CD4-positive, alpha-beta T cell treated with Interleukin-15 for 1 hour (primary cell): Measurements from ENCODE around the gene ARMH4.

Experiments used
- DNase-seq: peaks from one replicate; pipeline ENCODE4 v3.0.0-alpha.2; 2020

The ARMH4 gene, protein sequence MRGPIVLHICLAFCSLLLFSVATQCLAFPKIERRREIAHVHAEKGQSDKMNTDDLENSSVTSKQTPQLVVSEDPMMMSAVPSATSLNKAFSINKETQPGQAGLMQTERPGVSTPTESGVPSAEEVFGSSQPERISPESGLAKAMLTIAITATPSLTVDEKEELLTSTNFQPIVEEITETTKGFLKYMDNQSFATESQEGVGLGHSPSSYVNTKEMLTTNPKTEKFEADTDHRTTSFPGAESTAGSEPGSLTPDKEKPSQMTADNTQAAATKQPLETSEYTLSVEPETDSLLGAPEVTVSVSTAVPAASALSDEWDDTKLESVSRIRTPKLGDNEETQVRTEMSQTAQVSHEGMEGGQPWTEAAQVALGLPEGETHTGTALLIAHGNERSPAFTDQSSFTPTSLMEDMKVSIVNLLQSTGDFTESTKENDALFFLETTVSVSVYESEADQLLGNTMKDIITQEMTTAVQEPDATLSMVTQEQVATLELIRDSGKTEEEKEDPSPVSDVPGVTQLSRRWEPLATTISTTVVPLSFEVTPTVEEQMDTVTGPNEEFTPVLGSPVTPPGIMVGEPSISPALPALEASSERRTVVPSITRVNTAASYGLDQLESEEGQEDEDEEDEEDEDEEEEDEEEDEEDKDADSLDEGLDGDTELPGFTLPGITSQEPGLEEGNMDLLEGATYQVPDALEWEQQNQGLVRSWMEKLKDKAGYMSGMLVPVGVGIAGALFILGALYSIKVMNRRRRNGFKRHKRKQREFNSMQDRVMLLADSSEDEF

DNA sequence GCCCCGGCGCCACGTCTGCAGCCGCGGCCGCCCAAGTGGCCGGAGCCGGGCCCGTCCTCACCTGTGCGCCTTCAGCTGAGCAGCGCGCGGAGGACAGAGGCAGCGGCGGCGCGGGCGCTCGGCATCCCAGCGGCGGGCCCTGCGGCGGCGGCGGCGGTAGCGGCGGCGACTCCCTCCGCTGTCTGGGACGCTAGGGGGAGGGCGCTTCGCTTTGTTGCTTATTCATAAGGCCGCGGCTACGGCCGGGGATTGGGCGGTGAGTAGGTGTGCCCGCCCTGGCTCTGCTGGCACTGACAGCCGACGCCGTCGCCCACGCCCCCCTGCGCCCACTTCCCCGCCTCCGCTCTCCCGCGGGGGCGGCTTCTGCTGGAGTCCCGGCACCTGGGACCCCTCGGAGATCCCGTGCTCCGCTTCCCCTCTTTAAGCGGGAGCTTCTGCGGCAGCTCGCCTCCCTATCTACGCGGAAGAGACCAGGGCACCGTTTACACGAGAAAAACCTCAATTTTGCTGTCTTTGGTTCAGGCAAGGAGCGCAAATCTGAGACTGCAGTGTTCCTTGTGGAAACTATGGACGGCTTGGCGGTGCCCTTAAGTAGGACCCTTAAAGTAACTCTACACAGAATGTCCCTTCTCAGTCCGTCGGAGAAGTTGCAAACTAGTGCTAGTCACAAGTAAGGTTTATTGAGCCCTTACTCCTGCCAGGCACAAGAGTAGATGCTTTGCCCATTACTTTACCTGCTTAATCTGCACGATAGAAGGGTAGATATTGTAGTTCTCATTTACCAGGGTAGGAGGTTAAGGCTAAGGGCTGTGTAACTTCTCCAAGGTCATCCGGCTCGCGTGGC, at the start of gene ARMH4:
TSS of gene ARMH4 (minus strand) at position 200 of the 844 bp plus-strand sequence. CDS start 12,855 bp downstream, outside the sequence.
- peak; percentile 64 for DNase-seq

DNA sequence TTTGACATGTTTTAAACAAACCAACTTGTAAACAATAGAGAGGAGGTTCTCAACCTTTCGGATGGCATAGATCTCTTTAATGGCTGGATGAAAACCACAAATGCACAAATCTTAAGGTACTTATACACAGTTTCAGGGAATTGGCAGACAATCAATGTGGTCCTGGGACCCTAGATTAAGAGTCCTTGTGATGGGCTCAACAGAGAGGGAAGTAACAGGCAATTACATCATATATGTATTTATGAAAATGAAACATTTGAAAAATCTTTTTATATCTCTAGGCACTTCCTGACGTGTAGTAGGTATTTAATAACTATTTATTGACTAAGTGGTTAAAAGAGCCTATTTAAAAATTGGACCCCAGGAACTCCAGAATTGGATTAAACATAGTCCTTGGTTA, 48.8 kb upstream of the ARMH4 start:
- DNase-seq: no peak

- no peak for DNase-seq
These were observed 48.4 kb upstream of the ARMH4 start for GRCh38 chr14:58200480-58200841.

- DNase-seq: peak; percentile 82
These were observed 47.9 kb upstream of the ARMH4 start, which contains the start of gene ACTR10 for GRCh38 chr14:58199726-58200479. Gene ACTR10 (plus strand): TSS chr14:58200149. CDS start chr14:58200218, 69 bp downstream.

DNA sequence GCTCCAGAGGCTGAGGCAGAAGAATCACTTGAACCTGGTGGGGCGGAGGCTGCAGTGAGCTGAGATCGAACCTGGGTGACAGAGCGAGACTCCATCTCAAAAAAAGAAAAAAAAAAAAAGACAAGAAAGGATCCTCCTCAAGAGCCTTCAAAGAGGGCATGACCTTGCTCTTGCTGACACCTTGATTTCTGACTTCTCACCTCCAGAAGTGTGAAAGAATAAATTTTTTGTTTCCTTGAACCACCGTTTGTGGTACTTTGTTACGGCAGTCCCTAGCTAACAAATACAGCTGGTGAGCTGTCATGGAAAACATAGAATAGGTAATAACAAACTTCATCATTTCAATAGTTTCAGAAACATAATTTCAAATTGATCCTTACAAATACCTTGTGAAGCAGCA, 46.1 kb upstream of the ARMH4 start:
- no peak for DNase-seq

DNA sequence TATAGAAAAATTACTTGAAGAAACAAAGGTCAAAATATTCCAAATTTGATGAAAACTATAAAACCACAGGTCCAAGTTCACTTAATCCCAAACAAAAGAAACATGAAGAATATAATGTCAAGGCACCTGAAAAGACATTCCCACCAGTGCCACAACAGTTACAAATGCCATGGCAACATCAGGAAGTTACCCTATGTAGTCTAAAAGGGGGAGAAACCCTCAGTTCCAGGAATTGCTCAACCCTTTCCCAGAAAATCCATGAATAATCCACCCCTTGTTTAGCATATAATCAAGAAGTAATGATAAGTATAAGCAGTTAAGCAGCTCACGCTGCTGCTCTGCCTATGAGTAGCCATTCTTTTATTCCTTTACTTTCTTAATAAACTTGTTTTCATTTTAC, 44.2 kb upstream of the ARMH4 start:
- no peak for DNase-seq

- no peak for DNase-seq
These were observed 41.5 kb upstream of the ARMH4 start for GRCh38 chr14:58193542-58193941.

GRCh38 chr14:58191763-58192601, 40.0 kb upstream of the ARMH4 start:
- no peak for DNase-seq

GRCh38 chr14:58189176-58189575, 37.2 kb upstream of the ARMH4 start:
- no peak for DNase-seq

GRCh38 chr14:58177125-58177524, 25.1 kb upstream of the ARMH4 start:
- DNase-seq: no peak

- DNase-seq: peak; percentile 36
These were observed 19.1 kb upstream of the ARMH4 start for GRCh38 chr14:58171090-58171489.

GRCh38 chr14:58167891-58168290, 15.9 kb upstream of the ARMH4 start:
- DNase-seq: no peak

GRCh38 chr14:58167057-58167456, 15.0 kb upstream of the ARMH4 start:
- DNase-seq: no peak

DNA sequence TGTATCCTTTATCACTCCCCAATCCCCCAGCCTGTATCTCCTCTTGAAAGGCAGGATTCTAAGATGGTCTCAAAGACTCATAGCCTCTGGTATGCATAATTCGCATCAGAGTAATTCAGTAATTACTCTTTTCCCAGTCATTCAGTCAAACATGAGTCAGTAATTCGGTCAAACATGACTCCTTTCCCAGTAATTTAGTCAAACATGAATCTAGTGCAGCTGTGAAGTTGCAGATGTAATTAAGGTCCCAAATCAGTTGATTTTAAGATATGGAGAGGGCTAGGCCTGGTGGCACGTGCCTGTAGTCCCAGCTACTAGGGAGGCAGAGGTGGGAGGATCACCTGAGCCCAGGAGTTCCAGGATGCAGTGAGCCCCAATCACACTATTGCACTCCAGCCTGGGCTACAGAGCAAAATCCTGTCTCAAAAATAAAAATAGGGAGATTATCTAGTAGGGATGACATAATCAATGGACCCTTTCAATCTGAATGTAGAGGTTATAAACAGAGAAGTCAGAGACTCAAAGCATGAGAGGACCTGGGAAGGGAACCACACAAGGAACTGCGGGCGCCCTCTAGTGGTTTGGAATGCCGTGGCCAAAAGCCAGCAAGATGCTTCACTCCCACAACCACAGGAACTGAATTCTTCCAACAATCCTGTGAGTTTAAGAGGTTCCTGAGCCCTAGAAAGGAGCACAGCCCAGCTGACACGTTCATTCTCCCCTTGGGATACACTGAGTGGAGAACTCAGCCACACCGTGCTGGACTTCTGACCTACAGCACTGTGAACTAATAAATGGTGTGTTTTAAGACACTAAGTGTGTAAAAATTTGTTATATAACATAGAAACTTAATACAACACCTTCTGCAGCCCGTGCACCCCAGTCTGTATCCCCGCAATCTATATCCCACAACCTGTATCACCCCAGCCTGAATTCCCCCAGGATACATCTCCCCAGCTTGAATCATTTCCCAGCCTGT, 14.3 kb upstream of the ARMH4 start:
- DNase-seq: peak; percentile 58

DNA sequence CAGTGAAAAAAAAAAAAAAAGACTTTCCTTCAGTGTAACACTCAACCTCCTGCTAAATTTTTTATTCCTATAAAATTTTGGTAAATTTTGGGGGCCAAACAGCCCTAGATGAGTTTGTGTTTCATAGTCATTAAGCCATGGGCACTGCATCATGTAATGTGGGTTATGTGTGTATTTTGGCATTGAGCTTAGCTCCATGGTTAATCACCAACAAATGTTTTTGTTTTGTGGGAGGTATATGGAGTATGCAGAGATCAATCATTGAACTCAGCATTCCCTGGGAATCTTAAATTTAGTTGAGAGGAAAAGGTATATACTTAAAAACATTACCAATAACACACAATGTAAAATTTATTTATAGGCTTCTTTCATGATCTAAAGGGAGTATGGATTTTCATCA, 8.5 kb upstream of the ARMH4 start:
- no peak for DNase-seq

DNA sequence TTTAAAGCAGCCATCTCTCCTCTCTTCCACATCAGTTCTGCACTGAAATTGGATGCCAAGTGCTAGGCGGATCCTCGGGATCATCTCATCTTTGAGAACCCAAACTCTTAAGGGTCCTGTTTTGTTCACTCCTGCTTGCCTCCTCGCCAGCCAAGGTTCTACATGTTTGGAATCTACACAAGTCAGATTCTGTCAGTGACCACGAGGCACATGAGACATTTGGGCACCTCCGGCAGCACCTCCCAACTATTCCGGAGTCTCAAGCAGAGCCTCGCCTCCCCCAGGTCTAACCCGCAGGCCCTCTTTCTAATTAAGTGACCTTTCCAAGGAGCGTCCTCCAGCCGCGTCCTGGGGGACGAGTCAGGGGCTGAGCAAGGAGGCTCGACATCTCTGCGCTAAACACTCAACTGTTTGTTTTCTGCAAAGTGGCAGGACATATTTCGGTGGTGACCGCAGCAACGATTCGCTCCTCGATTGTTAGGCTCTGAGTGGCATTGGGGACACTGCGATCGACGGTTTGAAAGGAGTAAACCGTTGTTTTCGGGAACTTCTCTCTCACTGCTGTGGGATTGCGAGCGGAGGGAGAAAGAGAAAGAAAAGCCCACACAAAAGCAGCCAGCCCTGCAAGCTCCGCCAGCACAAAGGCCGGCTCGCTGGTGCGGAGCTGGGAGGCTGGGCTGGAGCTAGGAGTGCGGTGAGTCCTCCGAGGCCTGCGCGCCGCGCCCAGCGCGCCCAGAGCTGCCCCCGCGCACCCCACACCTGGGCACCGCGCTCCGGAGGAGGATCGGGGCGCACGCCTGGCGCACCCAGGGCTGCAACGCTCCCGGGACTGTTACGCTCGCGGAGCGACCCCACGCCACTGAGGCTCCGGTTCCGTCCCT, 640 bp downstream of the ARMH4 start:
- no peak for DNase-seq

DNA sequence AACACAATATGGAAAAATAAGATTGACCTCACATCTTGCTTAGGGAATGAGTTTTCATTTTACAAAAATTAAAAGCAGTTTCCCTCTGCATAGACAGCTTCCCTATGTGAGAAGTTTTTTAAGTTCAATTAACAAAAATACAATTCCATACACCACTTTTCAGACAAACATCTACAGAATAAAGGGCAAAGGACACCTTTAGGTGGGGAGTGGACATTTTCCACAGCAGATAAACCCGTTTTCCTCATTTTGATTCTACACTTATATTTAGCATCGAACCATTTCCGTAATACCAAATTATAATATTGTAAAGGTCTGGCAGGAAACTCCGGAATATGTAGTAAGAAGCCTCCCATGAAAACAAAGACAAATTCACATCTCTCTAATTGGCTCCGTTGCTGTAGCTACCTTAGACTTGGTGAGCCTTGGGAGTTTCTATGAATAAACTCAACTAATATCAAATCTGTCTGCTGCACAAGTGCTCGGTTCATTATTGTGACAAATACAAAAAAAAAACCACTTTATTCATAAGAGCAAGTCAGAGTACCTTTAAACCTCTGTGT, 1.7 kb downstream of the ARMH4 start:
- DNase-seq: no peak

- no peak for DNase-seq
These were observed 2.8 kb downstream of the ARMH4 start for GRCh38 chr14:58149196-58149595.

DNA sequence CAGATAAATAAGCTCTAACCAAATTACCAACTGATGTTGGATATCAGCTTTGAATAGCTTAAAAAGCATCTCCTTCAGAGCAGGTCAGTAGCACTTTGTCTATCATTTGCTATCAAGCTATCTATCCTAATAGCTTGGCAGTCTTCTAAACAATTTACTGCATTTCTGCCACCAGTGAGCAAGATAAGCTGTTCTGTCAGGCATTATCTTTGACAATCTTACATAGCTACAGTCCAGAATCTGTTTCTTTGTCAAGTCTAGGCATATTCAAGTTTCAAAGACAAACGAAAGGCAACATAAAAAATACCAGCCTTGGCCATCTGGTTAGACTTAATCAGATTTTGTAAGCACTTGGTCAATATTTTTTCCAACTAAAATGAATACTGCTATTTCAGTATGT, 5.6 kb downstream of the ARMH4 start:
- no peak for DNase-seq
